ENCODE measurements around the gene PBX4. TPM values are rescaled to one million over a fixed set of nuclear protein-coding genes. Genes with fewer than 3 reads are reported as not detected.

The PBX4 gene
- total RNA-seq, 6 experiments from 2014 or later = 0.23 to 0.40 (median 0.30) TPM; not detected in 1

DNA sequence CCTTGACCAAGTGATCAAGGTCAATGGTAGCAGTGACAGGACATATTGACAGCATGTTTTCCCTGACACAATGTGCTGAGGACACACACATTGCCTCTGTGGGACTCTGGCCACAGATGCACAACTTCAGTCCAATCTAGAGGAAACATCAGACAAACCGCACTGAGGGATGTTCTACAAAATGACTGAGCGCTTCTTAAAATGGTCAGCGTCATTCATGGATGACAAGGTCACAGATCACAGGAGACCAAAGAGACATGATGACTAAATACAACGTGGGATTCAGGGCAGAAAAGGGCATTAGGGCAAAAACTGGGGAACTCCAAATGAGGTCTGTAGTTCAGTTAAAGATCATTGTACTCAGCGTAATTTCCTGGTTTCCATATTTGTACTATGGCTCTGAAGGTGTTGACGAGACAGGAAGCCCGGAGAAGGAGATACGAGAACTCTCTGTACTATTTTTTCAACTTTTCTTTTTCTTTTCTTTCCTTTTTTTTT, 20.6 kb downstream of the PBX4 start:
- H3K9me3 Mint-ChIP-seq = no peaks in the 10 kb centered on the region
- TF ChIP-seq, protein P1, sequence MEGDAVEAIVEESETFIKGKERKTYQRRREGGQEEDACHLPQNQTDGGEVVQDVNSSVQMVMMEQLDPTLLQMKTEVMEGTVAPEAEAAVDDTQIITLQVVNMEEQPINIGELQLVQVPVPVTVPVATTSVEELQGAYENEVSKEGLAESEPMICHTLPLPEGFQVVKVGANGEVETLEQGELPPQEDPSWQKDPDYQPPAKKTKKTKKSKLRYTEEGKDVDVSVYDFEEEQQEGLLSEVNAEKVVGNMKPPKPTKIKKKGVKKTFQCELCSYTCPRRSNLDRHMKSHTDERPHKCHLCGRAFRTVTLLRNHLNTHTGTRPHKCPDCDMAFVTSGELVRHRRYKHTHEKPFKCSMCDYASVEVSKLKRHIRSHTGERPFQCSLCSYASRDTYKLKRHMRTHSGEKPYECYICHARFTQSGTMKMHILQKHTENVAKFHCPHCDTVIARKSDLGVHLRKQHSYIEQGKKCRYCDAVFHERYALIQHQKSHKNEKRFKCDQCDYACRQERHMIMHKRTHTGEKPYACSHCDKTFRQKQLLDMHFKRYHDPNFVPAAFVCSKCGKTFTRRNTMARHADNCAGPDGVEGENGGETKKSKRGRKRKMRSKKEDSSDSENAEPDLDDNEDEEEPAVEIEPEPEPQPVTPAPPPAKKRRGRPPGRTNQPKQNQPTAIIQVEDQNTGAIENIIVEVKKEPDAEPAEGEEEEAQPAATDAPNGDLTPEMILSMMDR (IDR thresholded peaks at IDR 0.05) = no peak
- peaks cover 13% of the 10 kb centered on the region for H3K4me1 Mint-ChIP-seq (ENCODE audit: low read depth)
- DNase-seq = no peak
- peaks cover 7% of the 10 kb centered on the region; the same call in 1 of the 2 replicates for H3K27me3 Mint-ChIP-seq (ENCODE audit: insufficient read depth)
- H3K36me3 Mint-ChIP-seq (ENCODE audit: low read depth) = no peaks in the 10 kb centered on the region; the same call in 1 of the 2 replicates
- H3K4me3 Mint-ChIP-seq = no peak overlapping the region
- no peak overlapping the region for H3K27ac Mint-ChIP-seq

DNA sequence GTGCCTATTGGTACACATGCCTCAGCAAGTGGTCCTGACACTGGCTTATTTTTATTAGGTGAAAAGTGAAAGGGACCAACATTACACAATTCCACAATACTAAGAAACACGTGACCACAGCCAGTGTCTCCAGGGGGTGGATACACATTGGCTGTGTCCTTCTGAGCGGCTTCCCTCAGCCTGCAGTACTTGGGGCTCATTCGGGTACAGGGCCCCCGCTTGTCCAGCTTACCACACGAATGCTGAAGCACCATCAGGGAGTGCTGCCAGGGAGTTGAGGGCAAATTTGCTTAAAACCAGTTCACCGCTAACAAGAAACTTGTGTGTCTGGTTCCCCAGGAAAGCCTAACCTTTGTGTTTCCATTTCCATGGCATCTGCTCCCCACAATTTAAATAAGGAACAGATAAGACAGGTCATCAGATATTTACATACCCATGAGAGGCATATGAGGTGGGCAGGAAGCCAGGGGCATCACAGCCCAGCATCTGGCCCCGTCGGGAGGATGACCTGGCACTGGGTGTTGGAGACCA, 23.3 kb downstream of the PBX4 start:
- H3K27me3 Mint-ChIP-seq (ENCODE audit: insufficient read depth) = no peaks in the 10 kb centered on the region
- no peak overlapping the region for H3K27ac Mint-ChIP-seq
- no peak overlapping the region for H3K4me3 Mint-ChIP-seq
- no peaks in the 10 kb centered on the region for H3K9me3 Mint-ChIP-seq
- H3K36me3 Mint-ChIP-seq (ENCODE audit: low read depth) = no peaks in the 10 kb centered on the region
- peaks cover 32% of the 10 kb centered on the region for H3K4me1 Mint-ChIP-seq (ENCODE audit: low read depth)
- DNase-seq = peak; percentile 17
- TF ChIP-seq, protein P1 (IDR thresholded peaks at IDR 0.05) = no peak; the same call in 1 of the 2 replicates

DNA sequence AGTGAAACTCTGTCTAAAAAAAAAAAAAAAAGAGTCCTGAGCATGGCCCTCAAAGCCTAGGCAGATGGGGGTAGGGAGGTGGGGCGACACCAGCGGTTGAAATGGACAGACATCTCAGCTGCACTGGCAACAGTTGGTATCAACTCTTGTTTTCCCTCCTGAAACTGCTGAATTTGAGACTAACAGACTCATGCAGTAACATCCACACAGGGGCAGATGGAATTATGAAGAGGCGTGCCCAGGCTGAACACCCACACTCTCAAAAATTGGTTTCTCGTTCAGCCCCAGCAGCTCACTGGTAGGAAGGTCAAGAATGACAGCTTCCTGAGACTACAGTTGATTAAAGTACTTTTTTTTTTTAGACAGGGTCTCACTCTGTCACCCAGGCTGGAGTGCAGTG, 24.1 kb downstream of the PBX4 start:
- Mint-ChIP-seq H3K27ac (no peak overlapping the region), H3K4me3 (no peak overlapping the region), H3K27me3 (ENCODE audit: insufficient read depth) (no peaks in the 10 kb centered on the region), H3K9me3 (no peaks in the 10 kb centered on the region), H3K4me1 (ENCODE audit: low read depth) (peaks cover 37% of the 10 kb centered on the region), H3K36me3 (ENCODE audit: low read depth) (no peaks in the 10 kb centered on the region)
- TF ChIP-seq, protein P1 (IDR thresholded peaks at IDR 0.05) = no peak
- no peak for DNase-seq

DNA sequence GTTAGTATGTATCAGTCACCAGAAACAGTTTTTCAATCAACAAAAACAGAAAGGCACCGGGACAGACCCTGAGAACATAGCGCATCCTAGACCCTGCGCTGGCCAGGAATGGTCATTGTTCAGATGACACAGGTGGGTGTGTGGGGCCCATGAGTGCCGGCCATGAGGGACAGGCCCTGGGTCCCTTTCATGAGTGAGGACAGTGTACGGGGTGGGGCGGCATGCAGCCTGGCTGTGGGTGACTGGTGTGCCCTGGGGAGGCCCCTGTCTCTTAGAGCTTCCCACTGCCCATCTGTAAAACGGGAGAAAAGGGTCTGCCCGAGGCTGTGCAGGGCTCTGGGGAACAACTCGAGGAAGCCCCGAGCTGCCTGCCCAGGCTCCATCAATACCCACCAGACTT, 25.8 kb downstream of the PBX4 start:
- Mint-ChIP-seq H3K9me3 (no peaks in the 10 kb centered on the region), H3K27me3 (ENCODE audit: insufficient read depth) (no peaks in the 10 kb centered on the region), H3K4me1 (ENCODE audit: low read depth) (peaks cover 48% of the 10 kb centered on the region), H3K4me3 (no peak overlapping the region), H3K27ac (peak overlapping the region; percentile 91; the same call in 1 of the 2 replicates), H3K36me3 (ENCODE audit: low read depth) (no peaks in the 10 kb centered on the region; the same call in 1 of the 2 replicates)
- TF ChIP-seq, protein P1 (IDR thresholded peaks at IDR 0.05) = no peak
- DNase-seq = no peak

DNA sequence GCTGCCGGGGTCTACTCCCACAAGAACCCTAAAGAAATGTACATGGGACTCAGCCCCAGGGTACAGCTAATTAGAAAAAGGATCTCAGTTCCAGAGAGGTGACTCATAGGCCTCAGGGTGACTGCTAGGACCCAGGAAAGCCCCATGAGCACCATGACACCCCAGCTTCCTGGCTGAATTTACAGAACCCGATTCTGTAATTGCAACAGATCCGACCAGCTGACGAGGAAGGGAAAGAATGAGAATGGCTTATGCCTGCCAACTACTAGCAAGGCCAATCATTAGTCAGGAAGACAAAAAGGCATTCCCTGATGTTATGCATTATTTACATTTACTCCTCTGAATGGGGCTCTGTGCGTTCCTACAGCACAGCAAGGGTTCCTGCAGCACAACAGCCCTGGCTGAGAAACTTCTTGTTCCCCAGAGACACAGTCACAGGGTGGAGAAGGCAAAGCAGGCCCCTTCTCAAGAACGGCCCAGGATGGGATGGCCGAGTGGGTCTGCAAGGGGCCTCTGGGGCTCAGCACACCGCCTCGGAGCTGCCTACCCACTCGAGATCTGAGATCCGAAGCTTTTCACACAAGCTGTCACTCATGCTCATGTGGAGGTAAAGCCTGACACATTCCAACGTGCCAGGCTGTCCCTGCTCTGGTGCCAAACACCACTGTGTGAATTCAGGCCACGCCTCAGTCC, 27.2 kb downstream of the PBX4 start:
- peak; percentile 98 for DNase-seq
- Mint-ChIP-seq H3K27me3 (ENCODE audit: insufficient read depth) (no peaks in the 10 kb centered on the region), H3K4me3 (peak overlapping the region; percentile 75), H3K4me1 (ENCODE audit: low read depth) (peaks cover 48% of the 10 kb centered on the region), H3K9me3 (no peaks in the 10 kb centered on the region), H3K36me3 (ENCODE audit: low read depth) (no peaks in the 10 kb centered on the region; the same call in 1 of the 2 replicates), H3K27ac (peak overlapping the region; percentile 91)
- TF ChIP-seq, protein P1 (IDR thresholded peaks at IDR 0.05) = no peak
